ENCODE data around the gene SLC30A9.

SLC30A9 gene

GRCh38 chr4:41999321-41999720 is 9.0 kb downstream of the SLC30A9 start:
- DNase-seq (ENCODE audit: low read depth in 2 of 2) = no peak

- no peak for DNase-seq (ENCODE audit: low read depth in 2 of 2)
Observed at GRCh38 chr4:42008011-42008786, 17.9 kb downstream of the SLC30A9 start.

- DNase-seq (ENCODE audit: low read depth in 2 of 2) = no peak
Observed at GRCh38 chr4:42015438-42015837, 25.1 kb downstream of the SLC30A9 start.

- DNase-seq (ENCODE audit: low read depth in 2 of 2) = no peak
Observed at GRCh38 chr4:42018451-42018850, 28.1 kb downstream of the SLC30A9 start.

DNA sequence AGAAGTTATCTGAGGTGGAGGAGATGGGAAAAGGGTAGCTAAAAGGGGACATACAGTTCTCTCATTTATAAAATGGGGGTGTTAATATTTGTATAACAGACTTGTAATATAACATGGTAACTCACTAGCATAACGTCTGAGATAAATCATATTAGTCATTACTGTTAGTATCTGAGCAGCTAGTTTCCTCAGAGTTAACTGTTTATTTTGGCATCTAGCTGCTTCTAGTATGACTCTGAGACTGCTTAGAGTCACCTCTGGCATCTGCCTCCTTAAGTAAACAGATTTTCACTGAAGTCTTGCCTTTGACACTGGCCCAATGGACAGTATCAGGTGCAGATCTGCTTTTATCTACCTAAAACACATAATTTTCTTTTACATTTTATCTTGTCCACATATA is 58.1 kb downstream of the SLC30A9 start:
- no peak for DNase-seq (ENCODE audit: low read depth in 2 of 2)

GRCh38 chr4:42050516-42051249 is 60.4 kb downstream of the SLC30A9 start:
- no peak for DNase-seq (ENCODE audit: low read depth in 2 of 2)

GRCh38 chr4:42066402-42066801 is 76.1 kb downstream of the SLC30A9 start:
- DNase-seq (ENCODE audit: low read depth in 2 of 2) = no peak

GRCh38 chr4:42067264-42067663 is 76.9 kb downstream of the SLC30A9 start:
- no peak for DNase-seq (ENCODE audit: low read depth in 2 of 2)

DNA sequence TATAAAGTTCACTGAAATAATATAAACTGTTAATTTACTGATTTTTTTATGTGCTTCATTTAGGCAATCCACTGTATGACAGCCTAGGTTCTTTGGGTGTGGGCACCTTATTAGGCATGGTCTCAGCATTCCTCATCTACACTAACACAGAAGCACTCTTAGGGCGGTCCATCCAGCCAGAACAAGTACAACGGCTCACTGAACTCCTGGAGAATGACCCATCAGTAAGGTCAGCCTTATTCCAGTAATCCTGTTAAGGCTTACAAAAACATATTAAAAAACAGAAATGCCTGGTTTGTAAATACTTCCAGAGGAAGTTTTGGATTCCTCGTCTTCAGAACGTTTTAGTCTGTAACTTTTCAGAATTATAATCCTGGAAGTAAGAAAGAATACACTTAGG is 80.1 kb downstream of the SLC30A9 start:
- no peak for DNase-seq (ENCODE audit: low read depth in 2 of 2)

DNA sequence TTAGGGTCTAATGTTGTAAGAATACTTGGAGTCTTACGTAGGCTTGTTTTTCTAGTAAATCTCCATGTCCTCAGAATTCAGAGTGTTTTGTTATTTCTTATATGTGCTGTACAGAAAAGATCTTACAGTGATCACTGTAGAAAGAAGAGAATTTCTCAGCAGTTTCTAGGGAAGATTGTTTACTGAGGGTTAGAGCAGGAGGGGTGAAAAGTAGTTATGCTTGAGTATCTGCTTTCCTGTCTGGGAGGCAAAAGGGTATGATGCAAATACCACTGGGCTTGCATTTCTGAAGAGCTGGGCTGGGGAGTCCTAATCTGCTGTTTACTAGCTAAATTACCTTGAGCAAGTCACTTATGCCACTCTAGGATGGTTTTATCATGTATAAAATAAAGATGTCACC is 84.0 kb downstream of the SLC30A9 start:
- no peak for DNase-seq (ENCODE audit: low read depth in 2 of 2)

DNA sequence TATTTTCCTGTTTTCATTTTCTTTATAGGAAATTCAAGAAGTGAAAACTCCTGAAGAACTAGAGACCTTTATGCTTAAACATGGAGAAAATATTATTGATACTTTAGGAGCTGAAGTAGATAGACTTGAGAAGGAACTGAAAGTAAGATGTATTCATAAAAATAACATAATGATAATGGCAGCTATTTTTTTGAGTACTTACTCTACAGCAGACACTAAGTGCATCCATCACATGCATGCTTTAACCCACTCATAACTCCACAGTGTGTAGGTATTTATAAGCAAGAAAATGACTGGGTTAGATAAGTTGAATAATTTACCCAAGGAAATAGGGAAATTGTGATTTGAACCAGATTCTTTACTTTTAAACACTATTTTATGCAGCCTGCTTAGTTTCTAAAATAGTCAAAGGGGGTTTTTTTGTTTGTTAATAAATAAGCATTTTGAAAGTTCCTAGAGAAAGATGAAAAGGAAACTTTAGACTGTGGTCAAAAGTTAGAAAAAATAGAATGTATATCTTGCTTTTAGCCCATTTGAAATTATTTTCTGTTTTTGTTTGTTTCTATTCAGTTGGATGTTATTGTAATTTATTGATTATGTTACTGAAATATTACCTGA is 88.0 kb downstream of the SLC30A9 start:
- no peak for DNase-seq (ENCODE audit: low read depth in 2 of 2)

DNA sequence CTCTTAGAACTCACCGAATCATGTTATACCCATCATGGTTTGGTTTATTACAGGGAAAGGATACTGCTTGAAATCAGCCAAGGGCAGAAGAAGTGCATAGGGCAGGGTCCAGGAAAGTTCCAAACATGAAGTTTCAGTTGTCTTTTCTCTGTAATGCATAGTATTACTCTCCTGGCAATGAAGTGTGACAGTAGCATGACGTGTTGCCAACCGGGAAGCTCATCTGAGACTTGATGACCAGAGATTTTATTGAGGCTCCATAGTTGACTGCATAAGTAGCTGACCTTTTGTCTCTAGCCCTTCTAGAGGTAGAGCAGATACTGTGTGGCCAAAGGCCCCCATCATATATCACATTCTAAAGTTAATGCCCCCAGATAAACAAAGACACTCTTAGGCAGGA is 90.0 kb downstream of the SLC30A9 start:
- DNase-seq (ENCODE audit: low read depth in 2 of 2) = no peak

- DNase-seq (ENCODE audit: low read depth in 2 of 2) = no peak
Observed at GRCh38 chr4:42083816-42084215, 93.5 kb downstream of the SLC30A9 start.

DNA sequence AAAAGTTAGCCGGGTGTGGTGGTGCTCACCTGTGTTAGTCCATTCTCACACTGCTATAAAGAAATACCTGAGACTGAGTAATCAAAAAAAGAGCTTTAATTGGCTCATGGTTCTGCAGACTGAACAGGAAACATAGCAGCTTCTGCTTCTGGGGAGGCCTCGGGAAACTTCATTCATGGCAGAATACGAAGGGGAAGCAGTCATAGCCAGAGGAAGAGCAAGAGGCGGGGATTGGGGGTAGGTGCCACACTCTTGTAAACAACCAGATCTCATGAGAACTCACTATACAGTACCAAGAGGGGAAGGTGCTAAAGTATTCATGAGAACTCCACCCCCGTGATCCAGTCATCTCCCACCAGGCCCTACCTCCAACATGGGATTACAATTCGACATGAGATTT is 98.1 kb downstream of the SLC30A9 start:
- no peak for DNase-seq (ENCODE audit: low read depth in 2 of 2)

GRCh38 chr4:42101446-42101975 is 111.2 kb downstream of the SLC30A9 start:
- DNase-seq (ENCODE audit: low read depth in 2 of 2) = no peak

- no peak for DNase-seq (ENCODE audit: low read depth in 2 of 2)
Observed at GRCh38 chr4:42104521-42104920, 114.2 kb downstream of the SLC30A9 start.

DNA sequence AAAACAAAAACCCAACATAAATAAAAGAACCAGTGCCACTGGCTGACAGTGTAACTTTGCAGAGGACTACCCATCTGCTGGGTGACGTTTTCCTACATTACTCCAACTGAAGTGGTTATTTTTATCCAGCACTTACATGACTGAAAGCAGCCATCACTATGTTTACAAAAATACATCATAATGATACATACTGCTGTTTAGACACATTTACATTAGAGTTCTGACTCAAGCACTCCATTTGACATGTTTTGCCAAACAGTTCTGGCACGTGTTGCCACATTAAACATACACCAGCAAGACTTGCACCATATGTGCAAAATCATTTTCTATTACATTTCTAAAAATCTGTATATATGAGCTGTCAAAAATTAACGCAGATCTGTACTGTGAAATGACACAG is 122.5 kb downstream of the SLC30A9 start:
- no peak for DNase-seq (ENCODE audit: low read depth in 2 of 2)

GRCh38 chr4:42119886-42120285 is 129.6 kb downstream of the SLC30A9 start:
- no peak for DNase-seq (ENCODE audit: low read depth in 2 of 2)

DNA sequence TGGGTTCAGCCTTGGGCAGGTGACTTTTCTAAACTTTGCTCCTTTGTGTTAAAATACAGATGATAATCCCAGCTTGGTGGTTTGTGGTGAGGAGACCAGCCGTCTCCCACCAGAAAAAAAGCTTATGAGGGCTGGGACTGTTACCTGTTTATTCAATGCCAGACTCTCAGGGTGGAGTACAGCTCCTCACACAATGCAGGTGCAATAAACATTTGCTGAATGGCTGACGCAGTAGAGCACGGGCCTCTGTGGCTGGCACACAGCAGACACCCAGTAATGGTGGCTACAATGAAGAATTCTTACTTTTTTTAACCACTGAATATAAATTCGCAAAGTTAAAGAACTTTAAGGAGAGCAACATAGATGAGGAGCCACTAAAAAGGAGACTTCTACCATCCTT is 131.9 kb downstream of the SLC30A9 start:
- DNase-seq (ENCODE audit: low read depth in 2 of 2) = no peak

GRCh38 chr4:42123071-42123644 is 132.8 kb downstream of the SLC30A9 start:
- DNase-seq (ENCODE audit: low read depth in 2 of 2) = no peak

DNA sequence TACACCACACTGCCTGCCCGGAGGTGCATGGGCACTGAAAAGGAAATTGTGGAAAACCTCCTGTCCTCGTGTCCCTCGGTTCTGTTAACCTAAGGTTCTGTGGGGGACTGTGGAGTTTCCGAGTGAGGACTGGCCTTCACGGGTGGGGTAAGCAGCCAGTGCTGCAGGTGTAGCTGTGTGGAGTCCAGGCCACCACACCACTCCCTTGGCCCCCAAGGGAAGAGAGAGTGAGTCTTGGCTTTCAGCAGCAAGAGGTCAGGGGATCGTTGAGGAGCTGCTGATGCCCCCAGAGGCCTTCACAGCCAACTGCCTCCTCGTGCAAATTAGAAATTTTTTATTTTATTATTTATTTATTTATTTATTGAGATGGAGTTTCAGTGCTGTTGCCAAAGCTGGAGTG is 141.8 kb downstream of the SLC30A9 start:
- DNase-seq (ENCODE audit: low read depth in 2 of 2) = no peak

GRCh38 chr4:42133006-42133405 is 142.7 kb downstream of the SLC30A9 start:
- no peak for DNase-seq (ENCODE audit: low read depth in 2 of 2)
